Kidney epithelial cell (primary cell): Measurements from ENCODE around the gene SSTR5. TPM values are rescaled to one million over a fixed set of nuclear protein-coding genes. Genes with fewer than 3 reads are reported as not detected.

Source experiments
- DNase-seq: peaks from one replicate; pipeline ENCODE4 v3.0.0-alpha.2; 2010; ENCODE audit warnings: low read depth
- H3K27me3 ChIP-seq: 2 replicates; pipeline ENCODE4 v1.6.0; 2011; ENCODE audit warnings: low read length; ENCODE audit not compliant: control insufficient read depth, insufficient read depth
- H3K36me3 ChIP-seq: 2 replicates; pipeline ENCODE4 v1.5.1; 2011; ENCODE audit warnings: low read length; ENCODE audit not compliant: control insufficient read depth, insufficient read depth
- H3K4me3 ChIP-seq: 2 replicates; pipeline ENCODE4 v1.5.1; 2011; ENCODE audit warnings: low read depth, mild to moderate bottlenecking, control low read depth, low read length
- CTCF ChIP-seq: IDR thresholded peaks from 2 replicates; pipeline ENCODE4 v1.5.1; 2011; ENCODE audit warnings: mild to moderate bottlenecking, moderate library complexity, low read length, control low read depth, inconsistent platforms; ENCODE audit not compliant: insufficient read depth, poor library complexity, severe bottlenecking
- total RNA-seq: library from RNA; depleted of rRNA; stranded (reverse); fragments of >200 nt; gene quantifications from 2 replicates; pipeline ENCODE4 v1.2.3, GENCODE V29; 2015

The SSTR5 gene
- total RNA-seq, 1 donor from 2014 or later, result not detected

- Histone ChIP-seq H3K4me3 (no peak overlapping the region), H3K27me3 (peaks cover 26% of the 10 kb centered on the region), H3K36me3 (no peaks in the 10 kb centered on the region)
- no peak for DNase-seq
- TF ChIP-seq CTCF, result no peak
These were observed 22.3 kb downstream of the SSTR5 start for GRCh38 chr16:1094601-1095449.

GRCh38 chr16:1095450-1096168 is 23.1 kb downstream of the SSTR5 start:
- Histone ChIP-seq H3K36me3 (no peaks in the 10 kb centered on the region), H3K4me3 (no peak overlapping the region), H3K27me3 (peaks cover 23% of the 10 kb centered on the region)
- DNase-seq, result no peak
- no peak for TF ChIP-seq CTCF

GRCh38 chr16:1096169-1097082 is 23.9 kb downstream of the SSTR5 start, which contains the start of gene C1QTNF8:
TSS of gene C1QTNF8 (minus strand) at chr16:1096244. CDS start at chr16:1094922, 1,322 bp downstream.
- no peak for TF ChIP-seq CTCF
- H3K27me3 ChIP-seq, result peaks cover 24% of the 10 kb centered on the region
- no peak for DNase-seq
- no peak within 1 kb of the TSS for H3K4me3 ChIP-seq
- H3K36me3 ChIP-seq, result no peaks in the 10 kb centered on the region

- no peak for DNase-seq
- Histone ChIP-seq H3K36me3 (no peaks in the 10 kb centered on the region), H3K4me3 (no peak overlapping the region), H3K27me3 (peaks cover 30% of the 10 kb centered on the region)
- no peak for TF ChIP-seq CTCF
These were observed 24.6 kb downstream of the SSTR5 start for GRCh38 chr16:1097156-1097555.

- H3K27me3 ChIP-seq, result peaks cover 33% of the 10 kb centered on the region
These were observed 25.3 kb downstream of the SSTR5 start for GRCh38 chr16:1097800-1098199.

More at GRCh38 chr16:1097800-1098199, 25.3 kb downstream of the SSTR5 start:
- no peak for DNase-seq
- no peak for TF ChIP-seq CTCF
- no peak overlapping the region for H3K4me3 ChIP-seq
- H3K36me3 ChIP-seq, result no peaks in the 10 kb centered on the region
